Measurements from ENCODE around the gene CBR1.

Gene CBR1

GRCh38 chr21:36060159-36060921, 9.5 kb upstream of the CBR1 start, which contains the start of gene SETD4:
Gene SETD4 (minus strand): TSS chr21:36060526. CDS start chr21:36058888, 1,638 bp downstream.
- TF ChIP-seq CTCF (IDR thresholded peaks at IDR 0.05; ENCODE audit: extremely low read depth, insufficient read depth, missing control alignments) = no peak
- DNase-seq (ENCODE audit: low spot score) = peak; percentile 95
- in situ Hi-C loops (cut with MboI; ENCODE audit: low pct_unique_long_range_greater_than_20kb, low sequenced_read_pairs, unreplicated experiment) = no loop called here

- no peak for DNase-seq (ENCODE audit: low spot score)
- in situ Hi-C loops (cut with MboI; ENCODE audit: low pct_unique_long_range_greater_than_20kb, low sequenced_read_pairs, unreplicated experiment) = no loop called here
- no peak for TF ChIP-seq CTCF (IDR thresholded peaks at IDR 0.05; ENCODE audit: extremely low read depth, insufficient read depth, missing control alignments)
Observed at GRCh38 chr21:36061445-36061844, 8.4 kb upstream of the CBR1 start.

GRCh38 chr21:36063375-36064084, 6.3 kb upstream of the CBR1 start:
- no peak for DNase-seq (ENCODE audit: low spot score)
- in situ Hi-C loops (cut with MboI; ENCODE audit: low pct_unique_long_range_greater_than_20kb, low sequenced_read_pairs, unreplicated experiment) = no loop called here
- no peak for TF ChIP-seq CTCF (IDR thresholded peaks at IDR 0.05; ENCODE audit: extremely low read depth, insufficient read depth, missing control alignments)

GRCh38 chr21:36064085-36064460, 5.8 kb upstream of the CBR1 start:
- TF ChIP-seq CTCF (IDR thresholded peaks at IDR 0.05; ENCODE audit: extremely low read depth, insufficient read depth, missing control alignments) = no peak
- in situ Hi-C loops (cut with MboI; ENCODE audit: low pct_unique_long_range_greater_than_20kb, low sequenced_read_pairs, unreplicated experiment) = no loop called here

GRCh38 chr21:36065497-36066036, 4.3 kb upstream of the CBR1 start:
- TF ChIP-seq CTCF (IDR thresholded peaks at IDR 0.05; ENCODE audit: extremely low read depth, insufficient read depth, missing control alignments) = no peak
- DNase-seq (ENCODE audit: low spot score) = no peak
- in situ Hi-C loops (cut with MboI; ENCODE audit: low pct_unique_long_range_greater_than_20kb, low sequenced_read_pairs, unreplicated experiment) = no loop called here

More at GRCh38 chr21:36064085-36064460, 5.8 kb upstream of the CBR1 start:
- no peak for DNase-seq (ENCODE audit: low spot score)

- no peak for DNase-seq (ENCODE audit: low spot score)
- no peak for TF ChIP-seq CTCF (IDR thresholded peaks at IDR 0.05; ENCODE audit: extremely low read depth, insufficient read depth, missing control alignments)
- in situ Hi-C loops (cut with MboI; ENCODE audit: low pct_unique_long_range_greater_than_20kb, low sequenced_read_pairs, unreplicated experiment) = no loop called here
Observed at GRCh38 chr21:36068748-36069398, 951 bp upstream of the CBR1 start.

Measured in GM13977 (cell line).